Tibial nerve (tissue), 4 donors: ENCODE data around the gene PAFAH1B1. TPM values are rescaled to one million over a fixed set of nuclear protein-coding genes. Genes with fewer than 3 reads are reported as not detected.
"Not testable (repeated sequence)": the region's sequence is repeated elsewhere in the genome, so short reads cannot be mapped to it uniquely, and the experiment has no call there.

Experiments used
- DNase-seq, 2 donors: peaks; one replicate each; pipeline ENCODE4 v3.0.0-alpha.2; 2019; ENCODE audit warnings: low spot score in 2 of 2
- H3K27ac ChIP-seq, 4 donors: fragments of 200-600 bp; sonication (generic) in 3 of 4; one replicate each; pipeline ENCODE4 v1.5.1; 2017 to 2019; ENCODE audit warnings: mild to moderate bottlenecking in 1 of 4
- H3K27me3 ChIP-seq, 2 donors: fragments of 200-600 bp; sonication (generic) in 1 of 2; one replicate each; pipeline versions ENCODE4 v1.5.1 to v1.6.0; 2017 to 2019
- H3K36me3 ChIP-seq, 3 donors: fragments of 200-600 bp; sonication (generic); one replicate each; pipeline ENCODE4 v1.5.1; 2018 to 2019
- H3K4me1 ChIP-seq, 4 donors: fragments of 200-600 bp; sonication (generic) in 3 of 4; one replicate each; pipeline ENCODE4 v1.5.1; 2017 to 2019
- H3K4me3 ChIP-seq, 4 donors: fragments of 200-600 bp; sonication (generic) in 3 of 4; one replicate each; pipeline ENCODE4 v1.5.1; 2017 to 2019; ENCODE audit warnings: mild to moderate bottlenecking in 1 of 4, moderate library complexity in 1 of 4
- H3K9me3 ChIP-seq, 4 donors: fragments of 200-600 bp; sonication (generic) in 3 of 4; one replicate each; pipeline ENCODE4 v1.5.1; 2017 to 2019
- EP300 ChIP-seq, 2 donors: sonication (generic); formaldehyde crosslinking; IDR thresholded peaks; one replicate each; pipeline ENCODE4 v1.6.1; 2017; ENCODE audit warnings: antibody characterized with exemption in 2 of 2, mild to moderate bottlenecking in 1 of 2
- POLR2A ChIP-seq, 2 donors: fragments of 450-650 bp; IDR thresholded peaks; one replicate each; pipeline ENCODE4 v1.6.1; 2017; ENCODE audit warnings: antibody characterized with exemption in 2 of 2, mild to moderate bottlenecking in 2 of 2, moderate library complexity in 2 of 2
- WGBS, 2 donors: methylation state at CpG; one replicate each; pipeline ENCODE4 v1.1.5; 2018; 5-methylcytosine and 5-hydroxymethylcytosine counted together
- total RNA-seq, 4 donors: library from RNA; depleted of rRNA; stranded (reverse); fragments of >200 nt; gene quantifications; one replicate each; pipeline ENCODE4 v1.1.0, GENCODE V29; 2016
- TF ChIP-seq, protein P1 (sequence below), 5 experiments: fragments of 200-600 bp in 3 of 5; fragments of 450-650 bp in 2 of 5; sonication (generic) in 3 of 5; IDR thresholded peaks; one replicate each; pipeline ENCODE4 v1.5.1; 2016 to 2019; ENCODE audit warnings: antibody characterized with exemption in 5 of 5, mild to moderate bottlenecking in 3 of 5, moderate library complexity in 2 of 5

Gene PAFAH1B1
- total RNA-seq, 4 donors from 2014 or later: 105 to 185 (median 139) TPM

DNA sequence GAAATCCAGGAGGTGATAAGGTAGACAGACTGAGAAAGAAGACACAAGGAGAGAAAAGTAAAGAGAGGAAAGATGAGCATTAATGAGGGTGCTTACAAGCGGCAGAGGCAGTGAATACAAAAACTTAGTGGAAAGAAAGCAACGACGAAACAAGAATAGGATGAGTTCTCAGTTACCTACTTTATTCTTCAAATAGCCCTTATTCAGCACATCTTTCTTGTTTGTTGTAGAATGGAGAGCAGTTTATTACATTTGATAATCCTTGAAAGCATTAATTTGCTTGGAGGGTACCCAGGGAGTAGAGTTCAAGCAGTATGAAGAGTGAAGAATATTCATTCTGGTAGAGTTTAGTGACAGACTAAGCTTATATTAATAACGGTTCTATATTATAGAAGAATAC is 22.4 kb downstream of the PAFAH1B1 start:
- H3K27ac ChIP-seq: no peak overlapping the region
- H3K27me3 ChIP-seq: no peaks in the 10 kb centered on the region
- TF ChIP-seq POLR2A (IDR thresholded peaks at IDR 0.05): no peak
- no peak for TF ChIP-seq EP300 (IDR thresholded peaks at IDR 0.05)
- TF ChIP-seq, protein P1, sequence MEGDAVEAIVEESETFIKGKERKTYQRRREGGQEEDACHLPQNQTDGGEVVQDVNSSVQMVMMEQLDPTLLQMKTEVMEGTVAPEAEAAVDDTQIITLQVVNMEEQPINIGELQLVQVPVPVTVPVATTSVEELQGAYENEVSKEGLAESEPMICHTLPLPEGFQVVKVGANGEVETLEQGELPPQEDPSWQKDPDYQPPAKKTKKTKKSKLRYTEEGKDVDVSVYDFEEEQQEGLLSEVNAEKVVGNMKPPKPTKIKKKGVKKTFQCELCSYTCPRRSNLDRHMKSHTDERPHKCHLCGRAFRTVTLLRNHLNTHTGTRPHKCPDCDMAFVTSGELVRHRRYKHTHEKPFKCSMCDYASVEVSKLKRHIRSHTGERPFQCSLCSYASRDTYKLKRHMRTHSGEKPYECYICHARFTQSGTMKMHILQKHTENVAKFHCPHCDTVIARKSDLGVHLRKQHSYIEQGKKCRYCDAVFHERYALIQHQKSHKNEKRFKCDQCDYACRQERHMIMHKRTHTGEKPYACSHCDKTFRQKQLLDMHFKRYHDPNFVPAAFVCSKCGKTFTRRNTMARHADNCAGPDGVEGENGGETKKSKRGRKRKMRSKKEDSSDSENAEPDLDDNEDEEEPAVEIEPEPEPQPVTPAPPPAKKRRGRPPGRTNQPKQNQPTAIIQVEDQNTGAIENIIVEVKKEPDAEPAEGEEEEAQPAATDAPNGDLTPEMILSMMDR (IDR thresholded peaks at IDR 0.05): no peak
- no peaks in the 10 kb centered on the region for H3K36me3 ChIP-seq
- peaks cover 0 to 77% (median 8%) of the 10 kb centered on the region in 4 donors for H3K4me1 ChIP-seq
- no peak for DNase-seq
- no peaks in the 10 kb centered on the region for H3K9me3 ChIP-seq
- 82 to 89% methylated on average over 4 of the region's 4 CpGs for WGBS, 2 donors
- no peak overlapping the region for H3K4me3 ChIP-seq

DNA sequence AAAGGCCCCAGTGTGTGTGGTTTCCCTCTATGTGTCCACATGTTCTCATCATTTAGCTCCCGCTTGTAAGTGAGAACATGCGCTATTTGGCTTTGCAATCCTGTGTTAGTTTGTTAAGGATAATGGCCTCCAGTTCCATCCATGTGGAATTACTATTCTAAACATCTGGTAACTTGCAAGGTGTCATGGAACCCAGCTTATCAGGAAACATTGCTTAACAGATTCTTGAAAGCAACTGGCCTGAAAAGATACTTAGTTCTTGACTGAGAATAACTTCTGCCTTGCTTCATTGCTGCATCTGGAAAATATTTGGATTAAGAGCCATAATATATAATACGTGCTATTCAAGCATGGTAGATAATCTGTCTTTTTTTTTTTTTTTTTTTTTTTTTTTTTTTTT is 27.8 kb downstream of the PAFAH1B1 start:
- peaks cover 0 to 9% (median 0%) of the 10 kb centered on the region in 3 donors for H3K36me3 ChIP-seq
- TF ChIP-seq, protein P1 (IDR thresholded peaks at IDR 0.05): no peak
- TF ChIP-seq EP300 (IDR thresholded peaks at IDR 0.05): no peak
- DNase-seq: no peak
- no peaks in the 10 kb centered on the region for H3K9me3 ChIP-seq
- no peak overlapping the region for H3K27ac ChIP-seq
- peaks cover 0 to 54% (median 7%) of the 10 kb centered on the region in 4 donors for H3K4me1 ChIP-seq
- no peak overlapping the region for H3K4me3 ChIP-seq
- no peaks in the 10 kb centered on the region for H3K27me3 ChIP-seq
- 80 to 83% methylated on average over 3 of the region's 3 CpGs for WGBS, 2 donors

DNA sequence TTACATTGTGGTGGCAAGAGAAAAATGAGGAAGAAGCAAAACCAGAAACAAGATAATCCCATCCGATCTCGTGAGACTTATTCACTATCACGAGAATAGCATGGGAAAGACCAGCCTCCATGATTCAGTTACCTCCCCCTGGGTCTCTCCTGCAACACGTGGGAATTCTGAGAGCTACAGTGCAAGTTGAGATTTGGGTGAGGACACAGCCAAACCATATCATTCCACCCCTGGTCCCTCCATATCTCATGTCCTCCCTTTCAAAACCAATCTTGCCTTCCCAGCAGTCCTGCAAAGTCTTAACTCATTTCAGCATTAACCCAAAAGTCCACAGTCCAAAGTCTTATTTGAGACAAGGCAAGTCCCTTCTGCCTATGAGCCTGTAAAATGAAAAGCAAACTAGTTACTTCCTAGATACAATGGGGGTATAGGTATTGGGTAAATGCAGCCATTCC is 28.5 kb downstream of the PAFAH1B1 start:
- not testable (repeated sequence) for H3K36me3 ChIP-seq, H3K9me3 ChIP-seq, H3K4me3 ChIP-seq, DNase-seq, H3K27ac ChIP-seq, H3K27me3 ChIP-seq
- H3K4me1 ChIP-seq: peaks cover 0 to 48% (median 7%) of the 10 kb centered on the region in 4 donors
- WGBS, 2 donors: 86% methylated on average over 4 of the region's 4 CpGs

DNA sequence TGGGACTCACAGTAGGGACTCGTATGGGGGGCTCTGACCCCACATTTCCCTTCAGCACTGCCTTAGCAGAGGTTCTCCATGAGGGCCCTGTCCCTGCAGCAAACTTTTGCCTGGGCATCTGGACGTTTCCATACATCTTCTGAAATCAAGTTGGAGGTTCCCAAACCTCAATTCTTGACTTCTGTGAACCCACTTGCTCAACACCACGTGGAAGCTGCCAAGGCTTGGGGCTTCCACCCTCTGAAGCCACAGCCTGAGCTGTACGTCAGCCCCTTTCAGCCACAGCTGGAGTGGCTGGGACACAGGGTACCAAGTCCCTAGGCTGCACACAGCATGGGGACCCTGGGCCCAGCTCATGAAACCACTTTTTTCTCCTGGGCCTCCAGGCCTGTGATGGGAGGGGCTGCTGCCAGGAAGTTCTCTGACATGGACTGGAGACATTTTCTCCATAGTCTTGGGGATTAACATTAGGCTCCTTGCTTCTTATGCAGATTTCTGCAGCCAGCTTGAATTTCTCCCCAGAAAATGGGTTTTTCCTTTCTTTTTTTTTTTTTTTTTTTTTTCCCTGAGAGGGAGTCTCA is 29.4 kb downstream of the PAFAH1B1 start:
- not testable (repeated sequence) for H3K27me3 ChIP-seq, DNase-seq, H3K27ac ChIP-seq, H3K36me3 ChIP-seq, H3K9me3 ChIP-seq, H3K4me3 ChIP-seq
- 89 to 93% methylated on average over 3 to 4 of the region's 4 CpGs for WGBS, 2 donors
- peaks cover 0 to 44% (median 7%) of the 10 kb centered on the region in 4 donors for H3K4me1 ChIP-seq

DNA sequence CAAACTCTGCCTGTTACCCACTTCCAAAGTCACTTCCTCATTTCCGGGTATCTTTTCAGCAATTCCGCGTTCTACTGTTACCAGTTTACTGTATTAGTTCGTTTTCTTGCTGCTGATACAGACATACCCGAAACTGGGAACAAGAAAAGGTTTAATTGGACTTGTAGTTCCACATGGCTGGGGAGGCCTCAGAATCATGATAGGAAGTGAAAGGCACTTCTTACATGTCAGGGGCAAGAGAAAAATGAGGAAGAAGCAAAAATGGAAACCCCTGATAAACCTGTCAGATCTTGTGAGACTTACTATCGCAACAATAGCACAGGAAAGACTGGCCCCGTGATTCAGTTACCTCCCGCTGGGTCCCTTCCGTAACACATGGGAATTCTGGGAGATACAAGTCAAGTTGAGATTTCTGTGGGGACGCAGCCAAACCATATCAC is 30.9 kb downstream of the PAFAH1B1 start:
- H3K36me3 ChIP-seq: peaks cover 0 to 9% (median 0%) of the 10 kb centered on the region in 3 donors
- H3K4me1 ChIP-seq: peaks cover 0 to 32% (median 7%) of the 10 kb centered on the region in 4 donors
- no peak overlapping the region for H3K4me3 ChIP-seq
- TF ChIP-seq POLR2A (IDR thresholded peaks at IDR 0.05) (no peak), EP300 (IDR thresholded peaks at IDR 0.05) (no peak)
- TF ChIP-seq, protein P1 (IDR thresholded peaks at IDR 0.05): no peak
- no peaks in the 10 kb centered on the region for H3K27me3 ChIP-seq
- DNase-seq: no peak
- no peak overlapping the region for H3K27ac ChIP-seq
- 78 to 81% methylated on average over 10 of the region's 10 CpGs for WGBS, 2 donors
- peaks cover 0 to 8% (median 0%) of the 10 kb centered on the region in 4 donors for H3K9me3 ChIP-seq

DNA sequence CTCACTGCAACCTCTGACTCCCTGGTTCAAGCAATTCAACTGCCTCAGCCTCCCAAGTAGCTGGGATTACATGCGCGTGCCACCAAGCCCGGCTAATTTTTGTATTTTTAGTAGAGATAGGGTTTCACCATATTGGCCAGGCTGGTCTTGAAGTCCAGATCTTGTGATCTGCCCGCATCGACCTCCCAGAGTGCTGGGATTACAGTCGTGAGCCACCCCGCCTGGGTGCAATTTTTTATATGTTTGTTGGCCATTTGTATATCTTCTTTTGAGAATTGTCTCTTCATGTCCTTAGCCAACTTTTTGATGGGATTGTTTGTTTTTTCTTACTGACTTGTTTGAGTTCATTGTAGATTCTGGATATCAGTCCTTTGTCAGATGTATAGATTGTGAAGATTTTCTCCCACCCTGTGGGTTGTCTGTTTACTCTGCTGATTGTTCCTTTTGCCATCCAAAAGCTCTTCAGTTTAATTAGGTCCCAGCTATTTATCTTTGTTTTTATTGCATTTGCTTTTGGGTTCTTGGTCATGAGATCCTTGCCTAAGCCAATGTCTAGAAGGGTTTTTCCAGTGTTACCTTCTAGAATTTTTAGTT is 33.3 kb downstream of the PAFAH1B1 start:
- WGBS, 2 donors: 94 to 98% methylated on average over 7 of the region's 7 CpGs
- peaks cover 0 to 48% (median 18%) of the 10 kb centered on the region in 4 donors for H3K4me1 ChIP-seq

DNA sequence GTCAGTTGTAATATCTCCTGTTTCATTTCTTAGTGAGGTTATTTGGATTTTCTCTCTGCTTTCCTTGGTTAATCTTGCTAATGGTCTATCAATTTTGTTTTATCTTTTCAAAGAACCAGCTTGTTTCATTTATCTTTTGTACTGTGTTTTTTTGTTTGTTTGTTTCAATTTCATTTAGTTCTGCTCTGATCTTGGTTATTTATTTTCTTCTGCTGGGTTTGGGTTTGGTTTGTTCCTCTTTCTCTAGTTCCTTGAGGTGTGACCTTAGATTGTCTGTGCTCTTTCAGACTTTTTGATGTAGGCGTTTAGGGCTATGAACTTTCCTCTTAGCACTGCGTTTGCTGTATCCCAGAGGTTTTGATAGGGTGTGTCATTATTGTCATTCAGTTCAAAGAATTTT is 35.5 kb downstream of the PAFAH1B1 start:
- not testable (repeated sequence) for H3K9me3 ChIP-seq, H3K4me3 ChIP-seq, DNase-seq, H3K27ac ChIP-seq, H3K36me3 ChIP-seq, H3K27me3 ChIP-seq
- H3K4me1 ChIP-seq: peaks cover 0 to 60% (median 27%) of the 10 kb centered on the region in 4 donors
- 61 to 69% methylated on average over 2 of the region's 2 CpGs for WGBS, 2 donors

More for the DNA sequence above, 33.3 kb downstream of the PAFAH1B1 start:
- DNase-seq, H3K27me3 ChIP-seq, H3K27ac ChIP-seq, H3K36me3 ChIP-seq, H3K4me3 ChIP-seq, H3K9me3 ChIP-seq: not testable (repeated sequence)
